ENCODE results near the gene ABHD16A.

ABHD16A gene

GRCh38 chr6:31642798-31643570 is 60.1 kb downstream of the ABHD16A start:
- DNase-seq (ENCODE audit: low read depth in 1 of 2, low spot score in 1 of 2) = no peak

- no peak for DNase-seq (ENCODE audit: low read depth in 1 of 2, low spot score in 1 of 2)
Measured at GRCh38 chr6:31641370-31641769, 61.8 kb downstream of the ABHD16A start.

GRCh38 chr6:31640612-31641011 is 62.5 kb downstream of the ABHD16A start:
- no peak for DNase-seq (ENCODE audit: low read depth in 1 of 2, low spot score in 1 of 2)

GRCh38 chr6:31639449-31639861 is 63.7 kb downstream of the ABHD16A start:
- DNase-seq (ENCODE audit: low read depth in 1 of 2, low spot score in 1 of 2) = no peak

- DNase-seq (ENCODE audit: low read depth in 1 of 2, low spot score in 1 of 2) = no peak
Measured at GRCh38 chr6:31639043-31639442, 64.1 kb downstream of the ABHD16A start.
